ENCODE data around the gene PSME2.
A peak's percentile ranks its signal among the peaks of the same experiment; 100 is the strongest.

The PSME2 gene

DNA sequence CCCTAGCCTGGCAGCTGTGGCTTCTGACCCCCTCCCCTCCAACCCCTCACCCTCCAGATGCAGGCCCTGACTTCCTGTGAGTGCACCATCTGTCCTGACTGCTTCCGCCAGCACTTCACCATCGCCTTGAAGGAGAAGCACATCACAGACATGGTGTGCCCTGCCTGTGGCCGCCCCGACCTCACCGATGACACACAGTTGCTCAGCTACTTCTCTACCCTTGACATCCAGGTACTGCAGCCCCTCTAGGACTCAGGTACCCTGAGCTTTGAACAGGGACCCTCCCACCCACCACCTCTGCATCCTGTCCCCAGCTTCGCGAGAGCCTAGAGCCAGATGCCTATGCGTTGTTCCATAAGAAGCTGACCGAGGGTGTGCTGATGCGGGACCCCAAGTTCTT is 8.7 kb upstream of the PSME2 start:
- no peak for DNase-seq (ENCODE audit: low read depth in 2 of 2)

DNA sequence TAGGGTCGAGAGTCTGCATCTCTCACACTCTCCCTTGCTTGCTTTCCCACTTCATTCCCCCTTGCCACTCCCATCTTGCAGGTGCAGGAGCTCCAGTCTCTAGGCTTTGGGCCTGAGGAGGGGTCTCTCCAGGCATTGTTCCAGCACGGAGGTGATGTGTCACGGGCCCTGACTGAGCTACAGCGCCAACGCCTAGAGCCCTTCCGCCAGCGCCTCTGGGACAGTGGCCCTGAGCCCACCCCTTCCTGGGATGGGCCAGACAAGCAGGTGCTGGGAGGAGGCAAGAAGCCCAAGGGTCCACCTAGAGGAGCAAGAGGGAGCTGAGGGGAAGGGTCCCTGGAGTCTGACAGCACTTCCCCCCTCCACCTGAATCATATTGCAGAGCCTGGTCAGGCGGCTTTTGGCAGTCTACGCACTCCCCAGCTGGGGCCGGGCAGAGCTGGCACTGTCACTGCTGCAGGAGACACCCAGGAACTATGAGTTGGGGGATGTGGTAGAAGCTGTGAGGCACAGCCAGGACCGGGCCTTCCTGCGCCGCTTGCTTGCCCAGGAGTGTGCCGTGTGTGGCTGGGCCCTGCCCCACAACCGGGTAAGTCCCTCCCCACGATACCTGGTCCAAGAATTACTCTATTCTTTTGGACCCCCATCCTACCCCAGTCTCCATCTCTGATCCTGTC is 5.1 kb upstream of the PSME2 start:
- DNase-seq (ENCODE audit: low read depth in 2 of 2): no peak

DNA sequence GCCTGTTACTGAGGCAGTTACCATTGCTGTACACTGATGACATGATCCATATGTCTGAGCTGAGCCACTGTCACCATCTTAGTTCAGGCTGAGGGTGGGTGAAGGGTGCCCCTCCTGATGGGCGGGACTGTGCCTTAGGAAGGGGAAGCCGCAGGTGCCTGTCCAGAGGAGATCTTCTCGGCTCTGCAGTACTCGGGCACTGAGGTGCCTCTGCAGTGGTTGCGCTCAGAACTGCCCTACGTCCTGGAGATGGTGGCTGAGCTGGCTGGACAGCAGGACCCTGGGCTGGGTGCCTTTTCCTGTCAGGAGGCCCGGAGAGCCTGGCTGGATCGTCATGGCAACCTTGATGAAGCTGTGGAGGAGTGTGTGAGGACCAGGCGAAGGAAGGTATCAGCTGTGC is 4.6 kb upstream of the PSME2 start:
- DNase-seq (ENCODE audit: low read depth in 2 of 2): no peak

DNA sequence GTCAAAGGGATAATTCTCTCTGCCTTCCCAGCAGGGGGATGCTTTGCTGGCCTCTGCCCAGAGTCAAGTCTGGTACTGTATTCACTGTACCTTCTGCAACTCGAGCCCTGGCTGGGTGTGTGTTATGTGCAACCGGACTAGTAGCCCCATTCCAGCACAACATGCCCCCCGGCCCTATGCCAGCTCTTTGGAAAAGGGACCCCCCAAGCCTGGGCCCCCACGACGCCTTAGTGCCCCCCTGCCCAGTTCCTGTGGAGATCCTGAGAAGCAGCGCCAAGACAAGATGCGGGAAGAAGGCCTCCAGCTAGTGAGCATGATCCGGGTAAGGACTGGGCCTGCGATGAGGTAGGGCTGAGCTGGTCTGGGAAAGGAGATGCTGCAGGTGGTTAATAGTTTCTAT is 4.2 kb upstream of the PSME2 start:
- DNase-seq (ENCODE audit: low read depth in 2 of 2): no peak

DNA sequence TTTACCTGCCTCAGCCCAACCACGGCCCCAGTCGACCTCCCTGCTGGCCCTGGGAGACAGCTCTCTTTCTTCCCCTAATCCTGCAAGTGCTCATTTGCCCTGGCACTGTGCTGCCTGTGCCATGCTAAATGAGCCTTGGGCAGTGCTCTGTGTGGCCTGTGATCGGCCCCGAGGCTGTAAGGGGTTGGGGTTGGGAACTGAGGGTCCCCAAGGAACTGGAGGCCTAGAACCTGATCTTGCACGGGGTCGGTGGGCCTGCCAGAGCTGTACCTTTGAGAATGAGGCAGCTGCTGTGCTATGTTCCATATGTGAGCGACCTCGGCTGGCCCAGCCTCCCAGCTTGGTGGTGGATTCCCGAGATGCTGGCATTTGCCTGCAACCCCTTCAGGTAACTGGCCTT is 3.7 kb upstream of the PSME2 start:
- no peak for DNase-seq (ENCODE audit: low read depth in 2 of 2)

DNA sequence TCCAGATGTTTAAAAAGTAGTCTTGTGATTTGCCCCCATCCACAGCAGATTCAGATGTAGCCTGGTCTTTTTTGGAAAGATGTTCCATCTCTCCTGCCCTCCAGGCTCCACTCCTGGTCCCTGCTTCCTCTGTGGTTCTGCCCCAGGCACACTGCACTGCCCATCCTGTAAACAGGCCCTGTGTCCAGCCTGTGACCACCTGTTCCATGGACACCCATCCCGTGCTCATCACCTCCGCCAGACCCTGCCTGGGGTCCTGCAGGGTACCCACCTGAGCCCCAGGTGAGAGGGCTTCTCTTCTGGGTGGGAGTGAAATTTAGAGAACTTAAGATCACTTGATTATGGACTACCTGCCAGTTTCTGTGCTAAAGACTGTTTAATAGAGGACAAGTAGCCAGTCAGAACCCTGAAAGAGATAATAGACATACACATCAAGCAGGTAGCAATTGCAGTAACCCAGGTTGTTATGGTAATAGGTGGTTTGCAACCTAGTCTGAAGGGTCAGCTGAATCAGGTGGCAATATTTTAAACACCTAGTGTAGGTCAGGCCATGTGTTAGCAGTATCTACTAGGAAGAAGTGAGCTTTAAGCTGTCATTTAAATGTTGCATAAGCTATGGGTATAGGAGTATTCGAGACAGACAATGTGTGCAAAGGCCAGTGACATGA is 3.0 kb upstream of the PSME2 start:
- no peak for DNase-seq (ENCODE audit: low read depth in 2 of 2)

DNA sequence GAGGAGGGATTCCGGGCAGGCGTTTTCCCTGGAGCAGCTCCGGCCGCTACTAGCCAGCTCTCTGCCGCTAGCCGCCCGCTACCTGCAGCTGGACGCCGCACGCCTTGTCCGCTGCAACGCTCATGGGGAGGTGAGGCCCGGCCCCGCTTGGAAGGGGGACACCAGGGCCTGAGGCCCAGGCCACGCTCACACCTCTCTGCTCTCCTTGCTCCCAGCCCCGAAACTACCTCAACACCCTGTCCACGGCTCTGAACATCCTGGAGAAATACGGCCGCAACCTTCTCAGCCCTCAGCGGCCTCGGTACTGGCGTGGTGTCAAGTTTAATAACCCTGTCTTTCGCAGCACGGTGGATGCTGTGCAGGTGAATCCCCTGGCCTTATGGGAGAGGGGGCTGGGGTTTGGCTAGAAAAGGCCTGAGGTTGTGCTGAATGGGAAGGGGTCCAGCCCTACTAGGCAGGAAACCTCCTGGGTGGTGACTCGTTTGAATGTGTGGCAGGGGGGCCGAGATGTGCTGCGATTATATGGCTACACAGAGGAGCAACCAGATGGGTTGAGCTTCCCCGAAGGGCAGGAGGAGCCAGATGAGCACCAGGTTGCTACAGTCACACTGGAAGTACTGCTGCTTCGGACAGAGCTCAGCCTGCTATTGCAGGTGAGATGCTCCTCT is 1.5 kb upstream of the PSME2 start:
- DNase-seq (ENCODE audit: low read depth in 2 of 2): no peak

DNA sequence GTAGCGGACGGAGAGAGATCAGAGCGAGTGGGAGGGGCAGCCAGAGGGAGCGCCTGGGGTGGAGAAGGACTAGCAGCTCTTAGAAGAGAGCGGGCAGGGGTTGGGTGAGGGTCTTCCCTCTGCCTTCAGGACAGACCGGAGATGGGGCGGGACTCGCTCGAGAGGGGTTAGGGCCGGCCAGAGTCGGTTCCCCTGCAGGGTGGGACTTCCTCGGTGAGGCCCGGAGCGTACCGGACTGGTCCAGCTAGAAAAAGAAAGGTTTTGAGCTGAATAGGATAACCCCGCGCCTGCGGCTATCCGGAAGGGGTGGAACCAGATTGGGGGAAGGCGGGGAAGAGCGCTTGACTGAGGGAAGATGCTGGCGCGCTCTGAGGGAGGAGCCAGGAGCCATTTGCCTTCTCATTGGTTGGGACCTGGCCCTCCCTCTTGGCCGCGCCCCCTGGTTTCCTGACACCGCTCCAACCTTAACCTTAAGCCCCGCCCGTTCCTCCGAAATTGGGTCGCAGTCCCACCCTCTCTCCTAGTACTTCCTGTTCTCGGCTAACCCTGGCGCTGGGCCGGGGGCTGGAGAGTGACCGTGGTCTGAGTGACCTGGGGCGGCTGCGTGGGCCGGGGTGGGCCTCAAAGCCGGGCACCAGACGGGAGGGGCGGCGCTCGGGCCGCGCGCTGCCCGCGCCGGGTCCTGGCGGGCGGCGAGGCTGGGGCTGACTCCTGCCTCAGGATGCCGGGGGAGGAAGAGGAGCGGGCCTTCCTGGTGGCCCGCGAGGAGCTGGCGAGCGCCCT is 759 bp upstream of the PSME2 start, which contains the start of gene RNF31:
RNF31 (plus strand) TSS at position 521 of the 783 bp plus-strand sequence; CDS start at position 722, 201 bp downstream.
- peak; percentile 89 to 94 for DNase-seq (ENCODE audit: low read depth in 2 of 2)

DNA sequence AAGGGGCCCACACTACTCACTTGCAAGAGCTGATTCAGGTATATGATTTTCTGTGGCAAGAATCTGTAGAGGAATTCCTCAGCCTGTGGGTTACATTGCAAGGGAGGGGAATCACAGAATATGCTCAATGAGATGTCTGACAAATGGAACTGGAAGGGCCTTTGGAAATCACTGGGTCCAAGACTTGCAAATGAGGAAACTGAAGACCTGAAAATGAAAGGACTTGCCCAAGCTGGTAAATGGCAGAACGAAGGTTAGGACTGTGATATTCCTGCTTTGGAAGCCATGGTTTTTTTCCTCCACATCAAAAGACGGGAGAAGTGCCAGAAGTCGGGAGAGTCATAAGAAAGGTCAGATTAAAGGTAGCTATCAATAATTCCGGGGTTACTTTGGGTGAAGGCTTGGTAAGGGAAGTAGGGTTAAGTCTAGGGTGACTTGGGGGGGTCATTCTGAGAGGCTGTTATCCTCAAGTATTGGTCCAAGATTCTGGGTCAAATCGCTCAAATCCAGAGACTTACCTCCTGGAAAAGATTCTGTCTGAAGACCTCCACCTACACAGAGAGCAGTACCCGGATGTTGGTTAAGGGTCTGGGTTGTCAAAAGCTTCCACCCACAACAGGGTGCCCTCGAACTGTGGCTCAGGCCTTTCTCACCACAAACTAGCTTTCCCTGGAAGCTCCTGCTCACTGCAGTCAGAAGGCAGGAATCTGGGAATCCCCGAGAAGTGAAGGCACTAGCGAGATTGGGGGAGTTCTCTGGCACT is 539 bp downstream of the PSME2 start:
- DNase-seq (ENCODE audit: low read depth in 2 of 2): no peak

DNA sequence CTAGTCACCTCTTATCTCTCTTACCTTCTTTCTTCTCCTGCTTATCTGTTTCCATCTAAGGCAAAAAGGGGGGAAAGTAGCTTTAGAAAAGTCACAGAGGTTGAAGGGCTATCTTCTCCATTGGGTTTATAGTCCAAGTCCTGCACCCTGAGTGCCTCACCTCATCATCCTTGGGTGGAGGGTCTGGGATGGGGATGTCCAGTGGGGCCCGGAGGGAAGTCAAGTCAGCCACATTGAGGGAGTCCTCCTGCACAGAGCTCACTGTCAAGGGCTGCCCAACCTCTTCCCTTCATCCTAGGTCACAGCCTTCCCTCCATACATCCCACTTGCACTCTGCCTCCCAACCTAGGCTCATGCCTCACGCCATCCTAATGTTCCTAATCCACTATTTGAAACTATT is 1.2 kb downstream of the PSME2 start:
- DNase-seq (ENCODE audit: low read depth in 2 of 2): no peak

DNA sequence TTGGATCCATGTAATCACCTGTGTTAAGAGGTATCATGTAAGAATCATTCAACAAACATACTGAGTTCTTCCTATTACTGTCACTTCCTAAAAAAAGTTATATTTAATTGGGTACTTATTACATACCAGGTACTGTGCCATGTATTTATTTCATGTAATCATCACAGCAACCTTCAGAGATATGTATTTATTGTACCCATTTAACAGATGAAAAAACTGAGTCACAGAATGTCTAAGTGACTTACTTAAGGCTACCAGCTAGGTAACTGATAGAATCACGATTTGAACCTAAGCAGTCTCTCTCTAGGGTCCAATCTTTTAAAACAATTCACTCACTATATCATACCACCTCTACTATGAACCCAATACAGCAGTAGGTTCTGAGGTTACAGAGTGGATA is 2.0 kb downstream of the PSME2 start:
- no peak for DNase-seq (ENCODE audit: low read depth in 2 of 2)

DNA sequence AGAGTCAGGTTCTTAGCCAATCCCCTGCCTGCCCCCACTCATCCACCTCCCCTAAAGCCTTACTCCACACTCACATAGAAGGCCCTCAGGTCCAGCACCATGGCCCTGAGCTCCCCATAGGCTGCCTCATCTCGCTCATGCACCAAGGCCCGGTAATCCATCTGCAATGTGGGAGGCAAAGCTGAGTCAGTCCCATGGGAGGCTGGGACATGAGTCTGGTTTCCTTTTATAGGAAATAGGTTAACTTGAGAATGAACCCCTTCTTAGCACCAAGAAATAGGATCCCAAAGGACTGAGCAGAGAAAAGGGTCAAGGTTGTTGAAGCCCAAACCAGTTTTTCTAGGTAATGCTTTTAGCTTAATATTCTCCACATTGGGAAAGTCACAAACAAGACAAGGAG is 2.9 kb downstream of the PSME2 start:
- DNase-seq (ENCODE audit: low read depth in 2 of 2): no peak

DNA sequence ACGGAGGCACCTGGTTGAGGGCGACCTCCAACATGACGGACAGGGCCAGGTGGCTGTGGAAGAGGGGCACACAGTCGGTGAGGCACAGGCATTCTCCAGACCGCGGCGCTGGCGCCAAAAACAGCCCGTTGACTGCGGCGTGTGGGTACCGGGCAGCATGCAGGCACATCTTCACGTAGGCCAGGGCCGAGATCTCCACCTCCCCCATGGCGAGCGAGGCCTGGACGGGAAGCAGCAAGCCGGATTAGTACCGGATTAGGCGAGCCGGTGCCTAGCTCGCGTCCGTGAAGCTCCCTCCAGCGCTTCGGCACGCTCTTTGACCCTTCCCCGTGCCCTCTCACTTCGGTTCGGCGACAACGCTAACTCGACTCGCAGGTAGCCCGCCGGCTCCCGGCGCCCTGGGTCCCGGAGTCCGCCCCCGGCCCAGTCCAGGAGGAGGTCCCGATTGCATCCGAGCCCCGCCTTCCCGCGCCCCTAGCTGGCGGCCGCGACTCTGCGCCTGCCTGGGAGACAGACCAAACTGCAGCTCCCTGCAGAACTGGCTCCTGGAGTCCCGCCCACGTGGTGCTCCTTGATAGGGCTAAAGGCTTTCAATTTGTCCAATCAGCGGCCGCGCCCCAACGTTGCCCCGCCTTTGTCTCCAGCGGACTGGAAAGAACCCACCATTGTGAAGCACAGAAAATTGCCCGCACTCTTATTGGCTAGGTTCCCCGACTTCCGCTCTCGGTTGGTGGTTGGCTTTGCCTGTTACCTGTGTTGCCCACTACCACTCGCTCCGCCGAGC is 5.1 kb downstream of the PSME2 start, which contains the start of gene EMC9:
EMC9 (minus strand) TSS at position 495 of the 784 bp plus-strand sequence; CDS start at position 208, 287 bp downstream.
- peak; percentile 97 to 98 for DNase-seq (ENCODE audit: low read depth in 2 of 2)

DNA sequence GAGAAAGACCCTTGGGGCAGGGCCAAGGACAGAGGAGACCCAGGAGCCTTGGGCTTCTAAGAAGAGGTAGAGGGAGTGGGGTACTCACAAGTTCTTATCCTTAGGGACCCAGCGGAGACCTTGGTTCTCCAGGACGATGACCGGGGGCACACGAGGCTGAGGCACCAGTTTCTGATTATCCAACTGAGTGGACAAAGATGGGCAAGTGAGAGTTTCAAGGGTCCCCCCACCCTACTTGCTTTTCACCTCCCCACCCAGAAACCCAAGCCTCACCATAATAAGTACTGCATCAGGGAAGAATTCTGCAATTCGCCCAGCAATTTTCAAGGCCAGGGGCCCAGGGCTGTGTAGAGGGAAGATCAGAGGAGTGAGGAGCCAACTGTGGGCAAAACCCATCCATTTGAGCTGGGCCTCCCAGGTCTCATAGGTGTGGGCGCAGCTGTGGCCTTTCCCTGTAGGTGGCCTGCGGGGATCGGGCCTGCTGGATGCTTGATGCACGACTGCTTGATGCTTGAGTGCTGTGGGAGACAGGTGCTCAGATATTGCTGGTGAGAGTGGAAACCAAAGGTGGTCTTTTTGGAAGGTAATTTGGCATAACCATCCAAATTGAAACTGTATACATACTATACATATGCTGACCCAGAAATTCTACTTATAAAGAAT is 7.0 kb downstream of the PSME2 start:
- no peak for DNase-seq (ENCODE audit: low read depth in 2 of 2)

DNA sequence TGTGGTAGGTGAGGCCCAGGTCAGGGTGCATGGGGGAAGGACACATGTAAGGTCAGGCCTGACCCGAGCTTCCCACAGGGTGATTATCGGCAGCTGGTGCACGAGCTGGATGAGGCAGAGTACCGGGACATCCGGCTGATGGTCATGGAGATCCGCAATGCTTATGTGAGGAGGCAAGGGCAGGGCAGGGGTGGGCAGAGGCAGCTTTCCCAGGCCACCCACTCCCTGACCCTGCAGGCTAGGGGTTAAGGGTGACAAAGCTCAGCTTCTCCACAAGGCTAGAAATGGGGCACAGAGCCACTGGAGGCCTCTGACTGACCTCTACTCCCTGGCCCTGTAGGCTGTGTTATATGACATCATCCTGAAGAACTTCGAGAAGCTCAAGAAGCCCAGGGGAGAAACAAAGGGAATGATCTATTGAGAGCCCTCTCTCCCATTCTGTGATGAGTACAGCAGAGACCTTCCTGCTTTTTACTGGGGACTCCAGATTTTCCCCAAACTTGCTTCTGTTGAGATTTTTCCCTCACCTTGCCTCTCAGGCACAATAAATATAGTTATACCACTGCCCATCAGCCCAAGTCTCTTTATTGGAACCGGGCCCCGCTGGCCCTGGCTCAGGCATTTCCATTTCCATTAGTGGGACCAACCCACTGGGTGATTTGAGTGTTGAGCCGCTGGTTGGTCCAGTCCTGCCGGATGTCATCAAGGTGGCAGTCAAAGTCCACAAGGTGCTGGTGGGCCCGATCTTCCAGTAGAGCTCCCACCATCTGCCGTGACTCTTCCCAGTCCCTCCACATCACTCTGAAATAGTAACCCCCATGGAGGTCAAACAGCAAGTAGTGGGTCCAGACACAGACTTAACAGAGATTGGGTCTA is 7.8 kb downstream of the PSME2 start:
- DNase-seq (ENCODE audit: low read depth in 2 of 2): no peak

DNA sequence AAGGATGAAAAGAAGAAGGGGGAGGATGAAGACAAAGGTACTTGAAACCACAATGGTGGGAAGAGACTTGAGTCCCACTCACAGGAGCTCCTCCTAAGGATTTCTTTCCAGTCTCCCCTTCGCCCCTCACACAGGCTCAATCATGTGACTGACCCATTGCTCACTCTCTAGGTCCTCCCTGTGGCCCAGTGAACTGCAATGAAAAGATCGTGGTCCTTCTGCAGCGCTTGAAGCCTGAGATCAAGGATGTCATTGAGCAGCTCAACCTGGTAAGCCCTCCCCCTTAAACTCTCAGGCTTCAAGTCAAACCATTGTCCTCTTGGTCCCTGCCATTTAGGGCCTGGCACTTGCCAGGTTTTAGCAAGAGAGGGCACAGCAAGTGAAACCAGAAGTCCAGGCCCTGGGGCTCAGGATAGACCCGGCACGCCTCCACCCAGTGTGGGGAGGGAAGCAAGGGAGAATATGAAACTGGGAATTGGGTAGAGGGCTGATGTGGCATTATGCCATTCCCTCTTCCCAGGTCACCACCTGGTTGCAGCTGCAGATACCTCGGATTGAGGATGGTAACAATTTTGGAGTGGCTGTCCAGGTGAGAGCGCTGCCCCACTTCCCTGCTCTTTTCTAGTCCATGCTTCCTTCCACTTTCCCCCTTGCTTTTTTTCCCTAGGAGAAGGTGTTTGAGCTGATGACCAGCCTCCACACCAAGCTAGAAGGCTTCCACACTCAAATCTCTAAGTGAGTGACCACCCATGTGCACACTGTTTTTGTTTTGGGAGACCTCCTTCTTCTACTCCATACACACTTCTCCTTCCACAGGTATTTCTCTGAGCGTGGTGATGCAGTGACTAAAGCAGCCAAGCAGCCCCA is 8.6 kb downstream of the PSME2 start:
- no peak for DNase-seq (ENCODE audit: low read depth in 2 of 2)

DNA sequence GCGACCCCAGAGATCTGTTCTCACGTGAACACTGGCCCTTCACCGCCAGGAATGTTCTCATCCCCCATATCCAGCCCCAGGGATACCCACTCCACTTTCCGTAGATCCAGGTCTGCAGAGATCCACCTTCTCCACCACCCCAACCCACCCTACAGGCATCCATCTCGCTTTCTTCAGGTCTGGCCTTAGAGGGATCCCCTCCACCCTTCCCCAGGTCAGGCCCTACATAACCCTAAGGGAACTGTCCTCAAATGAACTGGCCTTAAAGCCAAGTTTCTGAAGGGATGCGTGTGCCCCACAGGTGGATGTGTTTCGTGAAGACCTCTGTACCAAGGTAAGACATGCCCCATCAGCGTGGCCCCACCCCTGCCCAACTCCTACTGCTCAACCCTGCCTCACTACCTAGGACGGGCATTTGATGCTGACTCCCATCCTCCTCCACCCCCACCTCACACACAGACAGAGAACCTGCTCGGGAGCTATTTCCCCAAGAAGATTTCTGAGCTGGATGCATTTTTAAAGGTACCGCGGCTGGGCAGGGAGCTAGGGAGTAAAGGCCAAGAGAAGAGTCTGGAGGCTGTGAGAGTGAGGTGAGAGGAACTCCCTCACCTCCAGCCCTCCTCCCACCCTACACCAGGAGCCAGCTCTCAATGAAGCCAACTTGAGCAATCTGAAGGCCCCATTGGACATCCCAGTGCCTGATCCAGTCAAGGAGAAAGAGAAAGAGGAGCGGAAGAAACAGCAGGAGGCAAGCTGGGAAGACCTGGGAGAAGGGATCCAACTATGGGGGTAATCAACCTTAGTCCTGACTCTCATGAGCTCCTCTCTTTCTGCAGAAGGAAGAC is 9.5 kb downstream of the PSME2 start:
- no peak for DNase-seq (ENCODE audit: low read depth in 2 of 2)

All from stimulated activated CD8-positive, alpha-beta memory T cell treated with anti-CD3 and anti-CD28 coated beads, Interleukin-7, amount 100 ng/mL, for 1 hour (primary cell).